Neural progenitor cell (in vitro differentiated cells): ENCODE measurements around the gene TSSK2. TPM values are rescaled to one million over a fixed set of nuclear protein-coding genes. Genes with fewer than 3 reads are reported as not detected.
A peak's percentile ranks its signal among the peaks of the same experiment; 100 is the strongest.

ENCODE experiments used
- DNase-seq: peaks from one replicate; pipeline ENCODE4 v3.0.0-alpha.2; 2016; ENCODE audit warnings: low spot score
- H2AFZ ChIP-seq: fragments of 200-600 bp; sonication (generic); replicated peaks from 2 replicates; pipeline ENCODE4 v1.6.1; 2016; ENCODE audit warnings: antibody characterized with exemption
- H3F3A ChIP-seq: fragments of 200-600 bp; sonication (generic); 2 replicates; pipeline ENCODE4 v1.6.1; 2016; ENCODE audit warnings: antibody characterized with exemption, low read depth
- H3K27ac ChIP-seq: fragments of 200-600 bp; sonication (generic); 2 replicates; pipeline ENCODE4 v1.5.1; 2016; ENCODE audit warnings: mild to moderate bottlenecking
- H3K27me3 ChIP-seq: fragments of 200-600 bp; sonication (generic); 2 replicates; pipeline ENCODE4 v1.6.1; 2016; ENCODE audit warnings: mild to moderate bottlenecking, moderate library complexity
- H3K36me3 ChIP-seq: fragments of 200-600 bp; sonication (generic); 2 replicates; pipeline ENCODE4 v1.5.1; 2016
- H3K4me1 ChIP-seq: fragments of 200-600 bp; sonication (generic); 2 replicates; pipeline ENCODE4 v1.6.1; 2016; ENCODE audit warnings: mixed run types
- H3K4me2 ChIP-seq: fragments of 200-600 bp; sonication (generic); 2 replicates; pipeline ENCODE4 v1.6.1; 2016
- H3K4me3 ChIP-seq: fragments of 200-600 bp; sonication (generic); 2 replicates; pipeline ENCODE4 v1.5.1; 2016
- H3K79me2 ChIP-seq: fragments of 200-600 bp; sonication (generic); 2 replicates; pipeline ENCODE4 v1.6.1; 2016; ENCODE audit warnings: low read depth
- H3K9ac ChIP-seq: fragments of 200-600 bp; sonication (generic); 2 replicates; pipeline ENCODE4 v1.6.1; 2016
- H3K9me3 ChIP-seq: fragments of 200-600 bp; sonication (generic); 2 replicates; pipeline ENCODE4 v1.5.1; 2016; ENCODE audit warnings: low read depth
- H4K20me1 ChIP-seq: fragments of 200-600 bp; sonication (generic); 2 replicates; pipeline ENCODE4 v1.6.1; 2016; ENCODE audit warnings: low read depth
- H3K27ac Mint-ChIP-seq: 3 replicates; pipeline ENCODE4 v1.8.0; 2021; ENCODE audit warnings: mixed read lengths
- H3K27me3 Mint-ChIP-seq: 2 replicates; pipeline ENCODE4 v1.8.0; 2022; ENCODE audit warnings: low read depth, mild to moderate bottlenecking, inconsistent platforms, moderate library complexity, mixed read lengths; ENCODE audit not compliant: insufficient read depth
- H3K36me3 Mint-ChIP-seq: 3 replicates; pipeline ENCODE4 v1.8.0; 2021; ENCODE audit warnings: mixed read lengths
- H3K4me1 Mint-ChIP-seq: 3 replicates; pipeline ENCODE4 v1.8.0; 2021; ENCODE audit warnings: mixed read lengths
- H3K4me3 Mint-ChIP-seq: 3 replicates; pipeline ENCODE4 v1.8.0; 2021; ENCODE audit warnings: mild to moderate bottlenecking, moderate library complexity, mixed read lengths
- H3K9me3 Mint-ChIP-seq: 3 replicates; pipeline ENCODE4 v1.8.0; 2020; ENCODE audit warnings: mixed read lengths
- CTCF ChIP-seq: fragments of 200-600 bp; sonication (generic); IDR thresholded peaks from 2 replicates; pipeline ENCODE4 v1.5.1; 2017; ENCODE audit warnings: antibody characterized with exemption, mild to moderate bottlenecking
- EZH2 ChIP-seq: fragments of 200-600 bp; sonication (generic); IDR thresholded peaks from 2 replicates; pipeline ENCODE4 v1.6.1; 2017; ENCODE audit warnings: antibody characterized with exemption, mild to moderate bottlenecking, moderate library complexity
- EZH2phosphoT487 ChIP-seq: fragments of 200-600 bp; sonication (generic); IDR thresholded peaks from 2 replicates; pipeline ENCODE4 v1.6.1; 2017; ENCODE audit warnings: antibody characterized with exemption
- total RNA-seq: library from RNA; depleted of rRNA; stranded (reverse); fragments of >200 nt; gene quantifications from 2 replicates; pipeline ENCODE4 v1.2.3, GENCODE V29; 2015; ENCODE audit warnings: low replicate concordance

The TSSK2 gene
- total RNA-seq, 1 donor from 2014 or later, result not detected

GRCh38 chr22:19168088-19168890 is 37.2 kb downstream of the TSSK2 start:
- H3K27ac ChIP-seq, result no peak overlapping the region
- Mint-ChIP-seq H3K27me3 (peaks cover 38% of the 10 kb centered on the region), H3K9me3 (peaks cover 5% of the 10 kb centered on the region), H3K4me3 (peak overlapping the region; percentile 39), H3K27ac (no peak overlapping the region), H3K36me3 (peaks cover 4% of the 10 kb centered on the region), H3K4me1 (peaks cover 24% of the 10 kb centered on the region)
- H3K9ac ChIP-seq, result no peak overlapping the region
- peaks cover 27% of the 10 kb centered on the region for H3F3A ChIP-seq
- no peak overlapping the region for H3K4me3 ChIP-seq
- no peaks in the 10 kb centered on the region for H3K9me3 ChIP-seq
- H3K4me2 ChIP-seq, result no peak overlapping the region
- H3K27me3 ChIP-seq, result peaks cover 81% of the 10 kb centered on the region
- peaks cover 18% of the 10 kb centered on the region for H3K79me2 ChIP-seq
- DNase-seq, result peak; percentile 2
- H4K20me1 ChIP-seq, result peaks cover 50% of the 10 kb centered on the region
- no peaks in the 10 kb centered on the region for H3K36me3 ChIP-seq
- H2AFZ ChIP-seq, result no peak overlapping the region
- peaks cover 20% of the 10 kb centered on the region for H3K4me1 ChIP-seq
- TF ChIP-seq EZH2 (no peak), CTCF (peak; percentile 11), EZH2phosphoT487 (no peak)

- Histone ChIP-seq H3K4me2 (peak overlapping the region; percentile 65), H3K9ac (no peak overlapping the region)
- DNase-seq, result peak; percentile 94
Observed at GRCh38 chr22:19169002-19169946, 38.2 kb downstream of the TSSK2 start.

GRCh38 chr22:19169947-19170318 is 38.8 kb downstream of the TSSK2 start:
- Mint-ChIP-seq H3K4me1 (peaks cover 24% of the 10 kb centered on the region), H3K9me3 (no peaks in the 10 kb centered on the region), H3K4me3 (peak overlapping the region; percentile 95), H3K36me3 (peaks cover 4% of the 10 kb centered on the region), H3K27me3 (peaks cover 38% of the 10 kb centered on the region), H3K27ac (no peak overlapping the region)
- Histone ChIP-seq H3K9ac (no peak overlapping the region), H4K20me1 (peaks cover 66% of the 10 kb centered on the region), H3F3A (peaks cover 27% of the 10 kb centered on the region), H3K36me3 (no peaks in the 10 kb centered on the region), H3K79me2 (peaks cover 21% of the 10 kb centered on the region), H3K27ac (no peak overlapping the region), H2AFZ (no peak overlapping the region), H3K4me3 (peak overlapping the region; percentile 12), H3K27me3 (peaks cover 64% of the 10 kb centered on the region), H3K4me1 (peaks cover 20% of the 10 kb centered on the region), H3K4me2 (peak overlapping the region; percentile 65), H3K9me3 (no peaks in the 10 kb centered on the region)
- TF ChIP-seq EZH2, result peak; percentile 33
- TF ChIP-seq CTCF, result no peak
- no peak for TF ChIP-seq EZH2phosphoT487
- DNase-seq, result no peak

More at GRCh38 chr22:19169002-19169946, 38.2 kb downstream of the TSSK2 start:
- Histone ChIP-seq H3K4me1 (peaks cover 20% of the 10 kb centered on the region), H3K27me3 (peaks cover 71% of the 10 kb centered on the region), H3K79me2 (peaks cover 21% of the 10 kb centered on the region), H3F3A (peaks cover 27% of the 10 kb centered on the region), H3K9me3 (no peaks in the 10 kb centered on the region), H2AFZ (no peak overlapping the region), H3K36me3 (no peaks in the 10 kb centered on the region), H4K20me1 (peaks cover 59% of the 10 kb centered on the region), H3K27ac (no peak overlapping the region), H3K4me3 (peak overlapping the region; percentile 12)
- peaks cover 24% of the 10 kb centered on the region for H3K4me1 Mint-ChIP-seq
- peaks cover 38% of the 10 kb centered on the region for H3K27me3 Mint-ChIP-seq
- peaks cover 4% of the 10 kb centered on the region for H3K36me3 Mint-ChIP-seq
- peak overlapping the region; percentile 57 for H3K27ac Mint-ChIP-seq
- peak overlapping the region; percentile 95 for H3K4me3 Mint-ChIP-seq
- H3K9me3 Mint-ChIP-seq, result peaks cover 2% of the 10 kb centered on the region
- TF ChIP-seq EZH2 (peak; percentile 69), CTCF (no peak), EZH2phosphoT487 (peak; percentile 92)
